Measurements from ENCODE around the gene DNAJC15. TPM values are rescaled to one million over a fixed set of nuclear protein-coding genes. Genes with fewer than 3 reads are reported as not detected.

The DNAJC15 gene
- total and polyA plus RNA-seq, 2 of the 8 experiments (the other 6 are each of a cell fraction or from before 2014, with no cell fraction given): 5.8 to 20.8 TPM

DNA sequence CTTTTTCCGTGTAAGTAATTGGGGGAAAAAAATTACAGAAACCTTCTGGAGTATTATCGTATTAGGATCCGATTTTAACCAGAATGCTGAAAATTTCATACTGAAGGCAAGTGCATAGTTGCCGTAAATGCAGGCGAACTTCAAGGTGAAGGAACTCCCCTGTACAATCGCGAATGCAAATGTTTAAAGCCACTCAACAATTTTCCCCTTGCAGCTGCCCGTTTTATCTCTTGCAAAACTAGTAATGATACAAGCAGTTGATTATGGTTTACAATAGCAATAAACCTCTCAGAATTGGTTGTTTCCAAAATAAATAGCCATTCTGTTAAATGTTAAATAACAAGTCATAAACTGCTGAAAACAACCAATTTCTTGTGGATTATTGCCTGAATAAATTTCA, 105.7 kb downstream of the DNAJC15 start:
- no peak overlapping the region for H3K27ac ChIP-seq (ENCODE audit: low read depth, low read length)
- no peak overlapping the region for H4K8ac ChIP-seq (ENCODE audit: extremely low read depth, insufficient read depth, low read length)
- H2AFZ ChIP-seq (ENCODE audit: low read length): no peak overlapping the region
- 84% methylated on average over 8 of the region's 8 CpGs; no CpG with 5 or more reads in 1 of the 2 experiments for WGBS, 2 experiments (ENCODE audit: extremely low coverage in 1 of 2, insufficient coverage in 1 of 2, insufficient read length in 1 of 2, insufficient replicate concordance in 2 of 2, low coverage in 1 of 2, low lambda C conversion rate in 2 of 2, missing lambda C conversion rate in 1 of 2)
- H4K20me1 ChIP-seq (replicated peaks in 1 of 2; ENCODE audit: control insufficient read depth in 1 of 2, insufficient read depth in 2 of 2, low read length in 2 of 2): no peaks in the 10 kb centered on the region
- H3K36me3 ChIP-seq (ENCODE audit: control insufficient read depth in 2 of 4, insufficient read depth in 4 of 4, low read length in 3 of 4): no peaks in the 10 kb centered on the region
- H3K9ac ChIP-seq (replicated peaks in 1 of 4; ENCODE audit: extremely low read depth in 1 of 4, low read depth in 3 of 4, low read length in 3 of 4): no peak overlapping the region
- no peak overlapping the region for H2BK15ac ChIP-seq (ENCODE audit: low read length)
- no peaks in the 10 kb centered on the region for H3K23me2 ChIP-seq (ENCODE audit: low read depth, low read length)
- H4K5ac ChIP-seq (ENCODE audit: insufficient read length, low read depth, low read length): no peak overlapping the region
- TF ChIP-seq KDM5A (IDR thresholded peaks at IDR 0.05; ENCODE audit: low read length): no peak
- TF ChIP-seq ASH2L (IDR thresholded peaks at IDR 0.05; ENCODE audit: low read length): no peak
- no peak for TF ChIP-seq NRF1 (IDR thresholded peaks at IDR 0.05; ENCODE audit: low read depth, low read length)
- TF ChIP-seq CREB1 (IDR thresholded peaks at IDR 0.05): no peak
- no peak for TF ChIP-seq CHD2 (IDR thresholded peaks at IDR 0.05; ENCODE audit: low read length)
- no peak for TF ChIP-seq EGR1 (IDR thresholded peaks at IDR 0.05; ENCODE audit: borderline replicate concordance, low read depth, low read length)
- TF ChIP-seq YY1 (IDR thresholded peaks at IDR 0.05; ENCODE audit: low read depth, low read length): no peak
- no peak for TF ChIP-seq KDM4A (IDR thresholded peaks at IDR 0.05; ENCODE audit: low read depth, low read length, severe bottlenecking)
- H3K56ac ChIP-seq (replicated peaks; ENCODE audit: insufficient read length, low read depth, low read length): no peak overlapping the region
- no peak overlapping the region for H3K4me2 ChIP-seq (ENCODE audit: insufficient read depth in 1 of 2, low read depth in 2 of 2, low read length in 2 of 2)
- H3K27me3 ChIP-seq (replicated peaks in 1 of 4; ENCODE audit: control insufficient read depth in 3 of 4, extremely low read depth in 1 of 4, insufficient read depth in 3 of 4, low read length in 3 of 4): no peaks in the 10 kb centered on the region; a peak in 1 of 7 replicates
- H3K18ac ChIP-seq (ENCODE audit: extremely low read depth, low read length): no peak overlapping the region
- H3K14ac ChIP-seq (ENCODE audit: insufficient read length): no peak overlapping the region
- DNase-seq (ENCODE audit: low read depth in 1 of 2, low spot score in 2 of 2) (no peak), FAIRE-seq (no peak)
- H2BK12ac ChIP-seq (ENCODE audit: low read depth, low read length): no peak overlapping the region
- H3K23ac ChIP-seq (ENCODE audit: insufficient read length): no peak overlapping the region
- H2BK20ac ChIP-seq (ENCODE audit: low read length): no peak overlapping the region
- H3K4ac ChIP-seq (replicated peaks; ENCODE audit: insufficient read length, low read depth, low read length): no peak overlapping the region
- ChIA-PET POLR2A (ENCODE audit: partially characterized antibody) (interaction anchor here (1.3 kb wide), 1 partner anchor 20 kb away, joined by 4 read pairs; no protein-coding TSS in a partner anchor), CTCF (ENCODE audit: partially characterized antibody) (interaction anchor here (0.7 to 1.2 kb wide), 5 partner anchors 12 to 211 kb away, joined by 3 to 4 read pairs (median 4); no protein-coding TSS in a partner anchor)
- H3K9me3 ChIP-seq (ENCODE audit: insufficient read depth in 2 of 2, low read depth in 1 of 2, low read length in 1 of 2): no peaks in the 10 kb centered on the region
- no peaks in the 10 kb centered on the region for H3K79me1 ChIP-seq (ENCODE audit: low read depth, low read length)
- no peak overlapping the region for H2AK5ac ChIP-seq (ENCODE audit: low read depth, low read length)
- peaks cover 5 to 21% (median 10%) of the 10 kb centered on the region in 4 experiments; a peak in 6 of 7 replicates for H3K4me1 ChIP-seq (replicated peaks in 1 of 4; ENCODE audit: control insufficient read depth in 3 of 4, insufficient read depth in 4 of 4, low read length in 3 of 4)
- no peaks in the 10 kb centered on the region for H3K79me2 ChIP-seq (ENCODE audit: control insufficient read depth in 1 of 2, insufficient read depth in 2 of 2, low read length in 2 of 2)
- no peak overlapping the region for H2BK5ac ChIP-seq (ENCODE audit: low read depth, low read length)
- no peak overlapping the region for H3K4me3 ChIP-seq (ENCODE audit: extremely low read depth in 1 of 4, insufficient read depth in 2 of 4, low read depth in 3 of 4, low read length in 4 of 4)
- H2BK120ac ChIP-seq (replicated peaks; ENCODE audit: low read depth, low read length): no peak overlapping the region
- no peak overlapping the region for H4K91ac ChIP-seq (replicated peaks; ENCODE audit: insufficient read length, low read length)
